K562 (cell line): ENCODE measurements around the gene IFITM2. TPM values are rescaled to one million over a fixed set of nuclear protein-coding genes. Genes with fewer than 3 reads are reported as not detected.

ENCODE experiments used
- ATF1 ChIP-seq, 2 experiments: fragments of 450-650 bp in 1 of 2; IDR thresholded peaks; 2 replicates each; pipeline ENCODE4 v1.6.1; 2016; ENCODE audit warnings: missing compliant biosample characterization in 1 of 2, missing genetic modification characterization in 1 of 2
- HNRNPH1 ChIP-seq: fragments of 200-400 bp; formaldehyde crosslinking; optimal IDR thresholded peaks from 2 replicates; pipeline ENCODE3; 2017; ENCODE audit warnings: low read depth, mild to moderate bottlenecking, low read length, moderate library complexity
- MTA2 ChIP-seq: fragments of 450-650 bp; IDR thresholded peaks from 2 replicates; pipeline ENCODE4 v1.6.1; 2016; ENCODE audit warnings: low read depth
- YY1 ChIP-seq, 3 experiments: IDR thresholded peaks; 2 replicates each; pipeline ENCODE4 v1.6.1; 2011; ENCODE audit warnings: low read length in 2 of 3, mild to moderate bottlenecking in 2 of 3, moderate library complexity in 2 of 3, borderline replicate concordance in 1 of 3, control low read depth in 1 of 3, low read depth in 1 of 3; ENCODE audit not compliant: insufficient read depth in 3 of 3, insufficient replicate concordance in 2 of 3, control insufficient read depth in 1 of 3, insufficient read length in 1 of 3; ENCODE audit errors: extremely low read depth in 1 of 3
- ZNF639 ChIP-seq, 2 experiments: fragments of 200-800 bp in 1 of 2; sonication (Bioruptor generic) in 1 of 2; sonication (generic) in 1 of 2; formaldehyde crosslinking in 1 of 2; IDR thresholded peaks in 1 of 2; conservative IDR thresholded peaks in 1 of 2; 2 replicates each; pipeline versions ENCODE4 v1.5.0 to v1.6.1; 2016 to 2020; ENCODE audit warnings: missing compliant biosample characterization in 1 of 2, missing genetic modification characterization in 1 of 2, missing genetic modification reagents in 1 of 2
- polyA plus RNA-seq, 8 experiments: library from polyadenylated mRNA; depleted of rRNA in 4 of 8; stranded (reverse) in 5 of 8; unstranded in 3 of 8; fragments of >200 nt; fragmentation: Nextera tagmentation in 2 of 8; fragmentation: Illumina TruSeq in 1 of 8; extraction: Ambion mirVana in 2 of 8; extraction: Trizol in 1 of 8; gene quantifications; 2 replicates each; pipeline versions ENCODE4 v1.2.1 to v1.2.3, GENCODE V29; 2011 to 2014; ENCODE audit warnings: inconsistent platforms in 1 of 8, missing spikeins in 1 of 8
- total RNA-seq, 7 experiments: library from RNA; depleted of rRNA in 6 of 7; stranded (reverse); fragments of >200 nt in 6 of 7; fragmentation: Illumina TruSeq in 2 of 7; extraction: Trizol in 2 of 7; gene quantifications; 2 replicates each; pipeline versions ENCODE4 v1.2.1 to v1.2.3, GENCODE V29; 2011 to 2021; ENCODE audit warnings: low replicate concordance in 1 of 7

Gene IFITM2
- total and polyA plus RNA-seq, 9 of the 15 experiments (the other 6 are each of a cell fraction or from before 2014, with no cell fraction given), result 52.8 to 4,872 (median 356) TPM

GRCh38 chr11:269146-269890 lies 38.3 kb upstream of the IFITM2 start (continued):
- no peak for TF ChIP-seq ATF1 (CRISPR knock-in tag; IDR thresholded peaks at IDR 0.05)
- peak; percentile 16; the same call in 1 of the 2 replicates for TF ChIP-seq ATF1 (tag; IDR thresholded peaks at IDR 0.05)
- no peak; the same call in 1 of the 2 replicates for TF ChIP-seq MTA2
- no peak for TF ChIP-seq HNRNPH1
- TF ChIP-seq ZNF639 (CRISPR knock-in tag; conservative IDR thresholded peaks at IDR 0.05 in 1 of 2, IDR thresholded peaks at IDR 0.05 in 1 of 2), result 0 out of 4 replicates have a peak, but pooled peaks of 1 of the 2 experiments have one; percentile 16
- no peak for TF ChIP-seq YY1 (IDR thresholded peaks at IDR 0.05; ENCODE audit: borderline replicate concordance in 1 of 3, control insufficient read depth in 1 of 3, extremely low read depth in 1 of 3, insufficient read depth in 3 of 3, insufficient read length in 1 of 3, insufficient replicate concordance in 2 of 3, low read depth in 1 of 3, low read length in 2 of 3)
